HEK293 (cell line): ENCODE measurements around the gene DCPS.
"Not testable (repeated sequence)": the region's sequence is repeated elsewhere in the genome, so short reads cannot be mapped to it uniquely, and the experiment has no call there.

Experiments
- CTCF ChIA-PET: fragments of 350-600 bp; formaldehyde crosslinking; extraction: SDS; loops from one replicate; lab custom pipeline; 2021; ENCODE audit warnings: antibody characterized with exemption; lab: Yijun Ruan, JAX
- POLR2A ChIA-PET: fragments of 300-600 bp; formaldehyde crosslinking; extraction: SDS; loops from one replicate; lab custom pipeline; 2020; ENCODE audit warnings: antibody characterized with exemption, inconsistent platforms; lab: Yijun Ruan, JAX
- H3K27ac ChIP-seq: fragments of 200-500 bp; sonication (Bioruptor generic); 2 replicates; pipeline ENCODE4 v1.5.1; 2014; ENCODE audit warnings: low read depth, low read length, control low read depth, inconsistent platforms; ENCODE audit errors: extremely low read depth
- H3K36me3 ChIP-seq, 2 experiments: fragments of 200-500 bp in 1 of 2; sonication (Bioruptor generic) in 1 of 2; 1 replicate in 1 of 2; 2 replicates in 1 of 2; pipeline ENCODE4 v1.5.1; 2014 to 2017; ENCODE audit warnings: inconsistent platforms in 2 of 2, low read length in 2 of 2; ENCODE audit not compliant: control insufficient read depth in 2 of 2, insufficient read depth in 1 of 2
- H3K4me1 ChIP-seq: fragments of 200-500 bp; sonication (Bioruptor generic); 2 replicates; pipeline ENCODE4 v1.5.1; 2014; ENCODE audit warnings: mild to moderate bottlenecking, low read length, inconsistent platforms; ENCODE audit not compliant: control insufficient read depth, insufficient read depth
- H3K4me3 ChIP-seq: 2 replicates; pipeline ENCODE4 v1.5.1; 2011; ENCODE audit warnings: low read depth, mild to moderate bottlenecking, control low read depth, low read length, moderate library complexity
- H3K9me3 ChIP-seq: fragments of 200-500 bp; sonication (Bioruptor generic); 2 replicates; pipeline ENCODE4 v1.5.1; 2014; ENCODE audit warnings: low read depth, low read length, inconsistent platforms; ENCODE audit not compliant: control insufficient read depth, insufficient read depth
- GLIS1 ChIP-seq: fragments of 450-650 bp; formaldehyde crosslinking; IDR thresholded peaks from 2 replicates; pipeline ENCODE4 v1.5.1; 2016; ENCODE audit warnings: missing biosample characterization, missing genetic modification characterization
- HIC1 ChIP-seq: fragments of 450-650 bp; formaldehyde crosslinking; IDR thresholded peaks from 2 replicates; pipeline ENCODE4 v1.5.1; 2016; ENCODE audit warnings: missing biosample characterization, missing genetic modification characterization
- ZIC2 ChIP-seq: fragments of 450-650 bp; formaldehyde crosslinking; IDR thresholded peaks from 2 replicates; pipeline ENCODE4 v1.5.1; 2016; ENCODE audit warnings: missing biosample characterization, missing genetic modification characterization
- ZNF518A ChIP-seq: fragments of 450-650 bp; formaldehyde crosslinking; conservative IDR thresholded peaks from 2 replicates; pipeline ENCODE4 v1.5.1; 2016; ENCODE audit warnings: low read depth, missing biosample characterization, missing genetic modification characterization
- ZNF600 ChIP-seq: fragments of 450-650 bp; formaldehyde crosslinking; IDR thresholded peaks from 2 replicates; pipeline ENCODE4 v1.5.1; 2016; ENCODE audit warnings: missing biosample characterization, missing genetic modification characterization
- ZNF768 ChIP-seq: fragments of 450-650 bp; formaldehyde crosslinking; IDR thresholded peaks from 2 replicates; pipeline ENCODE4 v1.5.1; 2018; ENCODE audit warnings: missing biosample characterization, mild to moderate bottlenecking, missing genetic modification characterization
- TF ChIP-seq, protein P1 (sequence below): fragments of 450-650 bp; formaldehyde crosslinking; IDR thresholded peaks from 2 replicates; pipeline ENCODE4 v1.5.1; 2016; ENCODE audit warnings: missing biosample characterization, missing genetic modification characterization, borderline replicate concordance
- TF ChIP-seq, protein P2 (sequence below): fragments of 450-650 bp; formaldehyde crosslinking; IDR thresholded peaks from 2 replicates; pipeline ENCODE4 v1.5.0; 2017; ENCODE audit warnings: missing biosample characterization, missing genetic modification characterization, borderline replicate concordance

DCPS gene

DNA sequence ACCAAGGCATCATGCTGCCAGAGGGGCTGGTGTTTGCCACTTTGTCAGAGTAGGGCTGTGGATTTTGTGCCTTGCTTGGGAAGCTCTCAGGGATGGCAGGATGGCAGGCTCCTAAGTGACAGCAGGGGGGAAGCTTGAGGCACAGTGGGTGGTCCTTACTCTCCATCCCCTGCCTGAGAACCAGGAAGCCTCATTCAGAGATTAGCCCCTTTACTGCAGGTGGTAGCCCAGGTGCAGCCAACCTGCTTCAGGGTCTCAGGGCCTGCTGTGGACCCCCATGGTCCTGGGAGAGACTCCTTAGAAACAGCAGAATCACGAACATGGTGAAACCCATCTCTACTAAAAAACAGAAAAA lies 42.7 kb downstream of the DCPS start:
- Histone ChIP-seq H3K4me3 (no peak overlapping the region), H3K36me3 (peaks cover 0 to 5% of the 10 kb centered on the region in 2 experiments; a peak in 1 of 3 replicates), H3K27ac (no peak overlapping the region)
- peak; percentile 68 for TF ChIP-seq ZIC2 (tag by site-specific recombination)
- TF ChIP-seq ZNF600, result no peak
- TF ChIP-seq GLIS1 (tag by site-specific recombination), result peak; percentile 67
- TF ChIP-seq, all 188 proteins: peak for 2
- ChIA-PET POLR2A (no interaction called here), CTCF (no interaction called here)
- Histone ChIP-seq H3K4me1 (no peaks in the 10 kb centered on the region), H3K9me3 (no peaks in the 10 kb centered on the region)

DNA sequence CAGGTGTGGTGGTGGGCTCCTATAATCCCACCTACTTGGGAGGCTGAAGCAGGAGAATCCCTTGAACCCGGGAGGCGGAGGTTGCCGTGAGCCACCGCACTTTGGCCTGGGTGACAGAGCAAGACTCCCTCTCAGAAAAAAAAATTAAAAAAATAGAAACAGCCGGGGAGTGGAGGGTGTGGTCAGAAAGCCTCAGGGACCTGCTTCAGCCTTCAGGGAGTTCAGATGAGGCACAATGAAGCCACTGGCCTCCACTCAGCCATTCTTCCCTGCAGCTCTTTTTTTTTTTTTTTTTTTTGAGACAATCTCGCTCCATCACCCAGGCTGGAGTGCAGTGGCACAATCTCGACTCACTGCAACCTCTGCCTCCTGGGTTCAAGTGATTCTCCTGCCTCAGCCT lies 43.1 kb downstream of the DCPS start:
- H3K27ac ChIP-seq, H3K36me3 ChIP-seq, CTCF ChIA-PET, H3K4me3 ChIP-seq, H3K9me3 ChIP-seq, POLR2A ChIA-PET, H3K4me1 ChIP-seq: not testable (repeated sequence)

GRCh38 chr11:126347751-126348668 lies 44.1 kb downstream of the DCPS start:
- H3K4me3 ChIP-seq, result no peak overlapping the region

More at GRCh38 chr11:126347751-126348668, 44.1 kb downstream of the DCPS start:
- H3K9me3 ChIP-seq, result no peaks in the 10 kb centered on the region
- POLR2A ChIA-PET, result no interaction called here
- TF ChIP-seq ZNF768 (tag by site-specific recombination) (no peak), ZNF518A (tag by site-specific recombination) (no peak), HIC1 (tag by site-specific recombination) (no peak), ZIC2 (tag by site-specific recombination) (peak; percentile 46)
- TF ChIP-seq, protein P1, sequence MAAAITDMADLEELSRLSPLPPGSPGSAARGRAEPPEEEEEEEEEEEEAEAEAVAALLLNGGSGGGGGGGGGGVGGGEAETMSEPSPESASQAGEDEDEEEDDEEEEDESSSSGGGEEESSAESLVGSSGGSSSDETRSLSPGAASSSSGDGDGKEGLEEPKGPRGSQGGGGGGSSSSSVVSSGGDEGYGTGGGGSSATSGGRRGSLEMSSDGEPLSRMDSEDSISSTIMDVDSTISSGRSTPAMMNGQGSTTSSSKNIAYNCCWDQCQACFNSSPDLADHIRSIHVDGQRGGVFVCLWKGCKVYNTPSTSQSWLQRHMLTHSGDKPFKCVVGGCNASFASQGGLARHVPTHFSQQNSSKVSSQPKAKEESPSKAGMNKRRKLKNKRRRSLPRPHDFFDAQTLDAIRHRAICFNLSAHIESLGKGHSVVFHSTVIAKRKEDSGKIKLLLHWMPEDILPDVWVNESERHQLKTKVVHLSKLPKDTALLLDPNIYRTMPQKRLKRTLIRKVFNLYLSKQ (tag by site-specific recombination), result no peak
- TF ChIP-seq, protein P2, sequence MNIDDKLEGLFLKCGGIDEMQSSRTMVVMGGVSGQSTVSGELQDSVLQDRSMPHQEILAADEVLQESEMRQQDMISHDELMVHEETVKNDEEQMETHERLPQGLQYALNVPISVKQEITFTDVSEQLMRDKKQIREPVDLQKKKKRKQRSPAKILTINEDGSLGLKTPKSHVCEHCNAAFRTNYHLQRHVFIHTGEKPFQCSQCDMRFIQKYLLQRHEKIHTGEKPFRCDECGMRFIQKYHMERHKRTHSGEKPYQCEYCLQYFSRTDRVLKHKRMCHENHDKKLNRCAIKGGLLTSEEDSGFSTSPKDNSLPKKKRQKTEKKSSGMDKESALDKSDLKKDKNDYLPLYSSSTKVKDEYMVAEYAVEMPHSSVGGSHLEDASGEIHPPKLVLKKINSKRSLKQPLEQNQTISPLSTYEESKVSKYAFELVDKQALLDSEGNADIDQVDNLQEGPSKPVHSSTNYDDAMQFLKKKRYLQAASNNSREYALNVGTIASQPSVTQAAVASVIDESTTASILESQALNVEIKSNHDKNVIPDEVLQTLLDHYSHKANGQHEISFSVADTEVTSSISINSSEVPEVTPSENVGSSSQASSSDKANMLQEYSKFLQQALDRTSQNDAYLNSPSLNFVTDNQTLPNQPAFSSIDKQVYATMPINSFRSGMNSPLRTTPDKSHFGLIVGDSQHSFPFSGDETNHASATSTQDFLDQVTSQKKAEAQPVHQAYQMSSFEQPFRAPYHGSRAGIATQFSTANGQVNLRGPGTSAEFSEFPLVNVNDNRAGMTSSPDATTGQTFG (tag by site-specific recombination), result no peak
- CTCF ChIA-PET, result interaction anchor here (1.1 kb wide), 1 partner anchor 37 kb away, joined by 4 read pairs; no protein-coding TSS in a partner anchor
- peaks cover 0 to 12% of the 10 kb centered on the region in 2 experiments; a peak in 1 of 3 replicates for H3K36me3 ChIP-seq
- H3K27ac ChIP-seq, result no peak overlapping the region
- no peaks in the 10 kb centered on the region for H3K4me1 ChIP-seq
